Breast epithelium (tissue), 3 donors: Measurements from ENCODE around the gene DTX2.
"Not testable (repeated sequence)": the region's sequence is repeated elsewhere in the genome, so short reads cannot be mapped to it uniquely, and the experiment has no call there.

ENCODE experiments used
- CTCF ChIP-seq, 3 donors: fragments of 450-650 bp; IDR thresholded peaks; one replicate each; pipeline ENCODE4 v1.5.1; 2016 to 2017; ENCODE audit warnings: antibody characterized with exemption in 3 of 3, mild to moderate bottlenecking in 3 of 3, moderate library complexity in 3 of 3
- POLR2A ChIP-seq: fragments of 450-650 bp; IDR thresholded peaks from one replicate; pipeline ENCODE4 v1.6.1; 2016; ENCODE audit warnings: antibody characterized with exemption, mild to moderate bottlenecking, moderate library complexity
- POLR2AphosphoS5 ChIP-seq, 3 donors: sonication (generic); formaldehyde crosslinking; IDR thresholded peaks; one replicate each; pipeline ENCODE4 v1.6.1; 2017; ENCODE audit warnings: antibody characterized with exemption in 3 of 3

- peak in 1 of 3 donors; percentile 49 for TF ChIP-seq CTCF (IDR thresholded peaks at IDR 0.05)
- TF ChIP-seq POLR2AphosphoS5 (IDR thresholded peaks at IDR 0.05); POLR2A: not testable (repeated sequence)
These were observed 23.6 kb upstream of the DTX2 start for GRCh38 chr7:76437873-76438272.
